ENCODE data around the gene OR2A25.

Gene OR2A25

GRCh38 chr7:144085978-144086377 lies 16.4 kb downstream of the OR2A25 start, which contains the start of gene OR2A12:
TSS of gene OR2A12 (plus strand) at chr7:144086278. CDS start at chr7:144095108, 8,830 bp downstream.
- DNase-seq, result no peak

GRCh38 chr7:144086730-144087129 lies 17.1 kb downstream of the OR2A25 start:
- no peak for DNase-seq

GRCh38 chr7:144087230-144087629 lies 17.6 kb downstream of the OR2A25 start:
- DNase-seq, result no peak

- DNase-seq, result no peak
Measured at GRCh38 chr7:144090667-144091066, 21.1 kb downstream of the OR2A25 start.

- no peak for DNase-seq
Measured at GRCh38 chr7:144098776-144099175, 29.2 kb downstream of the OR2A25 start.

GRCh38 chr7:144100607-144101006 lies 31.0 kb downstream of the OR2A25 start:
- DNase-seq, result no peak

- no peak for DNase-seq
Measured at GRCh38 chr7:144102041-144102440, 32.4 kb downstream of the OR2A25 start.

GRCh38 chr7:144105211-144105610 lies 35.6 kb downstream of the OR2A25 start:
- no peak for DNase-seq

GRCh38 chr7:144109283-144109682 lies 39.7 kb downstream of the OR2A25 start, which contains the start of gene OR2A2:
TSS of gene OR2A2 (plus strand) at chr7:144109583. CDS start at chr7:144109583, 0 bp downstream.
- no peak for DNase-seq

GRCh38 chr7:144110272-144110671 lies 40.7 kb downstream of the OR2A25 start:
- DNase-seq, result no peak

- no peak for DNase-seq
Measured at GRCh38 chr7:144113651-144114050, 44.0 kb downstream of the OR2A25 start.

GRCh38 chr7:144118341-144118740 lies 48.7 kb downstream of the OR2A25 start:
- DNase-seq, result no peak

- DNase-seq, result no peak
Measured at GRCh38 chr7:144122876-144123275, 53.3 kb downstream of the OR2A25 start, which contains the start of gene OR2A14. TSS of gene OR2A14 (plus strand) at chr7:144123176. CDS start at chr7:144129113, 5,937 bp downstream.

Data from right forelimb (tissue), 1 donor.